GM12892 (cell line): Measurements from ENCODE around the gene ELAC2.

Experiments
- POLR2A ChIP-seq: IDR thresholded peaks from 2 replicates; pipeline ENCODE4 v1.6.1; 2011; ENCODE audit warnings: low read depth, low read length, control low read depth
- POLR2AphosphoS5 ChIP-seq: IDR thresholded peaks from 2 replicates; pipeline ENCODE4 v1.6.1; 2011; ENCODE audit warnings: low read depth, low read length, control low read depth

- no peak for TF ChIP-seq POLR2A
- no peak for TF ChIP-seq POLR2AphosphoS5
Observed at GRCh38 chr17:13000561-13000960, 17.3 kb downstream of the ELAC2 start.
